Measurements from ENCODE around the gene DCTN4. TPM values are rescaled to one million over a fixed set of nuclear protein-coding genes. Genes with fewer than 3 reads are reported as not detected.

The DCTN4 gene
- total and polyA plus RNA-seq, 2 experiments from 2014 or later, result 15.4 to 41.8 TPM

GRCh38 chr5:150690760-150691159 is 68.1 kb downstream of the DCTN4 start (continued):
- TF ChIP-seq REST (IDR thresholded peaks at IDR 0.05; ENCODE audit: unreplicated experiment), result no peak
- TF ChIP-seq EZH2 (IDR thresholded peaks at IDR 0.05; ENCODE audit: low read depth, unreplicated experiment), result no peak

GRCh38 chr5:150689120-150689519 is 69.7 kb downstream of the DCTN4 start:
- peaks cover 36% of the 10 kb centered on the region for H3K36me3 Mint-ChIP-seq (ENCODE audit: low read depth)
- no peaks in the 10 kb centered on the region for H3K9me3 Mint-ChIP-seq
- Histone ChIP-seq H3K27me3 (ENCODE audit: insufficient read depth) (no peaks in the 10 kb centered on the region), H3K36me3 (ENCODE audit: insufficient read depth) (peaks cover 27% of the 10 kb centered on the region), H3K9me2 (ENCODE audit: insufficient read depth) (no peaks in the 10 kb centered on the region), H3K4me3 (no peak overlapping the region), H3K4me1 (ENCODE audit: insufficient read depth) (no peaks in the 10 kb centered on the region), H4K20me1 (replicated peaks; ENCODE audit: insufficient read depth) (no peaks in the 10 kb centered on the region), H3K79me2 (replicated peaks; ENCODE audit: insufficient read depth) (no peaks in the 10 kb centered on the region), H2AFZ (no peak overlapping the region), H3F3A (replicated peaks; ENCODE audit: low read depth) (no peaks in the 10 kb centered on the region), H3K4me2 (no peak overlapping the region), H3K27ac (ENCODE audit: low read depth) (no peak overlapping the region)
- no peak for DNase-seq (ENCODE audit: low spot score)
- no peak overlapping the region for H3K27ac Mint-ChIP-seq
- H3K4me3 Mint-ChIP-seq, result no peak overlapping the region
- peaks cover 7% of the 10 kb centered on the region; the same call in 2 of the 3 replicates for H3K4me1 Mint-ChIP-seq
- H3K27me3 Mint-ChIP-seq (ENCODE audit: insufficient read depth, low read depth, poor library complexity), result no peaks in the 10 kb centered on the region
- ATAC-seq, result no peak
- TF ChIP-seq NANOG (IDR thresholded peaks at IDR 0.05; ENCODE audit: borderline replicate concordance), result no peak
- TF ChIP-seq STAT1 (IDR thresholded peaks at IDR 0.05; ENCODE audit: unreplicated experiment), result no peak
- no peak for TF ChIP-seq CREB1 (CRISPR knock-in tag; IDR thresholded peaks at IDR 0.05; ENCODE audit: low read depth)
- no peak for TF ChIP-seq CTCF (conservative IDR thresholded peaks at IDR 0.05; ENCODE audit: low read depth in 2 of 2)
- TF ChIP-seq ZNF114 (CRISPR knock-in tag; IDR thresholded peaks at IDR 0.05), result no peak
- TF ChIP-seq, protein P1, sequence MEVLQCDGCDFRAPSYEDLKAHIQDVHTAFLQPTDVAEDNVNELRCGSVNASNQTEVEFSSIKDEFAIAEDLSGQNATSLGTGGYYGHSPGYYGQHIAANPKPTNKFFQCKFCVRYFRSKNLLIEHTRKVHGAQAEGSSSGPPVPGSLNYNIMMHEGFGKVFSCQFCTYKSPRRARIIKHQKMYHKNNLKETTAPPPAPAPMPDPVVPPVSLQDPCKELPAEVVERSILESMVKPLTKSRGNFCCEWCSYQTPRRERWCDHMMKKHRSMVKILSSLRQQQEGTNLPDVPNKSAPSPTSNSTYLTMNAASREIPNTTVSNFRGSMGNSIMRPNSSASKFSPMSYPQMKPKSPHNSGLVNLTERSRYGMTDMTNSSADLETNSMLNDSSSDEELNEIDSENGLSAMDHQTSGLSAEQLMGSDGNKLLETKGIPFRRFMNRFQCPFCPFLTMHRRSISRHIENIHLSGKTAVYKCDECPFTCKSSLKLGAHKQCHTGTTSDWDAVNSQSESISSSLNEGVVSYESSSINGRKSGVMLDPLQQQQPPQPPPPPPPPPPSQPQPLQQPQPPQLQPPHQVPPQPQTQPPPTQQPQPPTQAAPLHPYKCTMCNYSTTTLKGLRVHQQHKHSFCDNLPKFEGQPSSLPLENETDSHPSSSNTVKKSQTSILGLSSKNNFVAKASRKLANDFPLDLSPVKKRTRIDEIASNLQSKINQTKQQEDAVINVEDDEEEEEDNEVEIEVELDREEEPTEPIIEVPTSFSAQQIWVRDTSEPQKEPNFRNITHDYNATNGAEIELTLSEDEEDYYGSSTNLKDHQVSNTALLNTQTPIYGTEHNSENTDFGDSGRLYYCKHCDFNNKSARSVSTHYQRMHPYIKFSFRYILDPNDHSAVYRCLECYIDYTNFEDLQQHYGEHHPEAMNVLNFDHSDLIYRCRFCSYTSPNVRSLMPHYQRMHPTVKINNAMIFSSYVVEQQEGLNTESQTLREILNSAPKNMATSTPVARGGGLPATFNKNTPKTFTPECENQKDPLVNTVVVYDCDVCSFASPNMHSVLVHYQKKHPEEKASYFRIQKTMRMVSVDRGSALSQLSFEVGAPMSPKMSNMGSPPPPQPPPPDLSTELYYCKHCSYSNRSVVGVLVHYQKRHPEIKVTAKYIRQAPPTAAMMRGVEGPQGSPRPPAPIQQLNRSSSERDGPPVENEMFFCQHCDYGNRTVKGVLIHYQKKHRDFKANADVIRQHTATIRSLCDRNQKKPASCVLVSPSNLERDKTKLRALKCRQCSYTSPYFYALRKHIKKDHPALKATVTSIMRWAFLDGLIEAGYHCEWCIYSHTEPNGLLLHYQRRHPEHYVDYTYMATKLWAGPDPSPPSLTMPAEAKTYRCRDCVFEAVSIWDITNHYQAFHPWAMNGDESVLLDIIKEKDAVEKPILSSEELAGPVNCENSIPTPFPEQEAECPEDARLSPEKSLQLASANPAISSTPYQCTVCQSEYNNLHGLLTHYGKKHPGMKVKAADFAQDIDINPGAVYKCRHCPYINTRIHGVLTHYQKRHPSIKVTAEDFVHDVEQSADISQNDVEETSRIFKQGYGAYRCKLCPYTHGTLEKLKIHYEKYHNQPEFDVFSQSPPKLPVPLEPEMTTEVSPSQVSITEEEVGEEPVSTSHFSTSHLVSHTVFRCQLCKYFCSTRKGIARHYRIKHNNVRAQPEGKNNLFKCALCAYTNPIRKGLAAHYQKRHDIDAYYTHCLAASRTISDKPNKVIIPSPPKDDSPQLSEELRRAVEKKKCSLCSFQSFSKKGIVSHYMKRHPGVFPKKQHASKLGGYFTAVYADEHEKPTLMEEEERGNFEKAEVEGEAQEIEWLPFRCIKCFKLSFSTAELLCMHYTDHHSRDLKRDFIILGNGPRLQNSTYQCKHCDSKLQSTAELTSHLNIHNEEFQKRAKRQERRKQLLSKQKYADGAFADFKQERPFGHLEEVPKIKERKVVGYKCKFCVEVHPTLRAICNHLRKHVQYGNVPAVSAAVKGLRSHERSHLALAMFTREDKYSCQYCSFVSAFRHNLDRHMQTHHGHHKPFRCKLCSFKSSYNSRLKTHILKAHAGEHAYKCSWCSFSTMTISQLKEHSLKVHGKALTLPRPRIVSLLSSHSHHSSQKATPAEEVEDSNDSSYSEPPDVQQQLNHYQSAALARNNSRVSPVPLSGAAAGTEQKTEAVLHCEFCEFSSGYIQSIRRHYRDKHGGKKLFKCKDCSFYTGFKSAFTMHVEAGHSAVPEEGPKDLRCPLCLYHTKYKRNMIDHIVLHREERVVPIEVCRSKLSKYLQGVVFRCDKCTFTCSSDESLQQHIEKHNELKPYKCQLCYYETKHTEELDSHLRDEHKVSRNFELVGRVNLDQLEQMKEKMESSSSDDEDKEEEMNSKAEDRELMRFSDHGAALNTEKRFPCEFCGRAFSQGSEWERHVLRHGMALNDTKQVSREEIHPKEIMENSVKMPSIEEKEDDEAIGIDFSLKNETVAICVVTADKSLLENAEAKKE (CRISPR knock-in tag; IDR thresholded peaks at IDR 0.05), result no peak
- no peak for TF ChIP-seq EZH2 (IDR thresholded peaks at IDR 0.05; ENCODE audit: low read depth, unreplicated experiment)
- TF ChIP-seq ZNF331 (CRISPR knock-in tag; IDR thresholded peaks at IDR 0.05; ENCODE audit: low read depth), result no peak
- no peak for TF ChIP-seq JUNB (IDR thresholded peaks at IDR 0.05; ENCODE audit: unreplicated experiment)
- TF ChIP-seq, protein P2, sequence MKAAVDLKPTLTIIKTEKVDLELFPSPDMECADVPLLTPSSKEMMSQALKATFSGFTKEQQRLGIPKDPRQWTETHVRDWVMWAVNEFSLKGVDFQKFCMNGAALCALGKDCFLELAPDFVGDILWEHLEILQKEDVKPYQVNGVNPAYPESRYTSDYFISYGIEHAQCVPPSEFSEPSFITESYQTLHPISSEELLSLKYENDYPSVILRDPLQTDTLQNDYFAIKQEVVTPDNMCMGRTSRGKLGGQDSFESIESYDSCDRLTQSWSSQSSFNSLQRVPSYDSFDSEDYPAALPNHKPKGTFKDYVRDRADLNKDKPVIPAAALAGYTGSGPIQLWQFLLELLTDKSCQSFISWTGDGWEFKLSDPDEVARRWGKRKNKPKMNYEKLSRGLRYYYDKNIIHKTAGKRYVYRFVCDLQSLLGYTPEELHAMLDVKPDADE (IDR thresholded peaks at IDR 0.05), result no peak
- no peak for TF ChIP-seq EZH2phosphoT487 (IDR thresholded peaks at IDR 0.05; ENCODE audit: unreplicated experiment)
